Endothelial cell (in vitro differentiated cells): ENCODE measurements around the gene B9D1. TPM values are rescaled to one million over a fixed set of nuclear protein-coding genes. Genes with fewer than 3 reads are reported as not detected.

ENCODE experiments used
- DNase-seq: peaks from one replicate; pipeline ENCODE4 v3.0.0; 2021; ENCODE audit warnings: low spot score
- H3K27ac Mint-ChIP-seq: one replicate; pipeline ENCODE4 v1.8.0; 2021; ENCODE audit warnings: mixed read lengths, inconsistent platforms; ENCODE audit not compliant: unreplicated experiment
- H3K27me3 Mint-ChIP-seq: one replicate; pipeline ENCODE4 v1.8.0; 2021; ENCODE audit warnings: mild to moderate bottlenecking, moderate library complexity, mixed read lengths, inconsistent platforms; ENCODE audit not compliant: unreplicated experiment
- H3K36me3 Mint-ChIP-seq: one replicate; pipeline ENCODE4 v1.8.0; 2021; ENCODE audit warnings: mild to moderate bottlenecking, low read depth, mixed read lengths, inconsistent platforms; ENCODE audit not compliant: unreplicated experiment
- H3K4me1 Mint-ChIP-seq: one replicate; pipeline ENCODE4 v1.8.0; 2021; ENCODE audit warnings: mild to moderate bottlenecking, mixed read lengths, inconsistent platforms; ENCODE audit not compliant: unreplicated experiment
- H3K4me3 Mint-ChIP-seq: one replicate; pipeline ENCODE4 v1.8.0; 2021; ENCODE audit warnings: mild to moderate bottlenecking, mixed read lengths, inconsistent platforms; ENCODE audit not compliant: unreplicated experiment
- H3K9me3 Mint-ChIP-seq: one replicate; pipeline ENCODE4 v1.8.0; 2021; ENCODE audit warnings: mixed read lengths, inconsistent platforms; ENCODE audit not compliant: unreplicated experiment
- CTCF ChIP-seq: fragments of 200-600 bp; sonication (generic); IDR thresholded peaks from one replicate; pipeline ENCODE4 v1.5.0; 2021; ENCODE audit warnings: antibody characterized with exemption; ENCODE audit not compliant: unreplicated experiment
- total RNA-seq: library from RNA; stranded (reverse); fragmentation: NEBNext Ultra II Directional; extraction: Animal tissue kit (Norgen Biotek cat#: 25700); gene quantifications from one replicate; pipeline ENCODE4 v1.2.1, GENCODE V29; 2021; ENCODE audit not compliant: unreplicated experiment

Gene B9D1
- total RNA-seq, 1 donor from 2014 or later: 6.2 TPM

DNA sequence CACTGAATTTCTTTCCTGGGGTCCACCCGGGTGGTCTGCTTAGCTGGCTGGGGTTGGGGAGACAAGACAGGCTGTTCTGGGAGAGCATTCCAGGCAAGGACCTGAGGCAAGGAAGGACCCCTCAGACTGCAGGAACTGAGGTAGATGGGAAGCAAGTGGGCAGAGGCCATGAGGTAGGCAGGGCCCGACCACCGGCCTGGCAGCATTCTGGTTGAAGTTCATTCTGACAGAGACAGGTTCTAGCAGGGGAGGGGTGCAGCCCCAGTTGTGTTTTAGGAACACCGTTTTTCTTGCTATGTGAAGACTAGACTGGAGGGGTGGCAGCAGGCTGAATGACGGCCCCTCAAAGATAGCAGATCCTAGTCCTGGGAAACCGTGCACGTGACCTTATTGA is 17.5 kb downstream of the B9D1 start:
- no peak for DNase-seq
- H3K4me1 Mint-ChIP-seq: peaks cover 13% of the 10 kb centered on the region
- H3K9me3 Mint-ChIP-seq: no peaks in the 10 kb centered on the region
- H3K27me3 Mint-ChIP-seq: peaks cover 12% of the 10 kb centered on the region
- no peak overlapping the region for H3K27ac Mint-ChIP-seq
- no peak for TF ChIP-seq CTCF
- H3K4me3 Mint-ChIP-seq: no peak overlapping the region
- H3K36me3 Mint-ChIP-seq: peaks cover 13% of the 10 kb centered on the region

DNA sequence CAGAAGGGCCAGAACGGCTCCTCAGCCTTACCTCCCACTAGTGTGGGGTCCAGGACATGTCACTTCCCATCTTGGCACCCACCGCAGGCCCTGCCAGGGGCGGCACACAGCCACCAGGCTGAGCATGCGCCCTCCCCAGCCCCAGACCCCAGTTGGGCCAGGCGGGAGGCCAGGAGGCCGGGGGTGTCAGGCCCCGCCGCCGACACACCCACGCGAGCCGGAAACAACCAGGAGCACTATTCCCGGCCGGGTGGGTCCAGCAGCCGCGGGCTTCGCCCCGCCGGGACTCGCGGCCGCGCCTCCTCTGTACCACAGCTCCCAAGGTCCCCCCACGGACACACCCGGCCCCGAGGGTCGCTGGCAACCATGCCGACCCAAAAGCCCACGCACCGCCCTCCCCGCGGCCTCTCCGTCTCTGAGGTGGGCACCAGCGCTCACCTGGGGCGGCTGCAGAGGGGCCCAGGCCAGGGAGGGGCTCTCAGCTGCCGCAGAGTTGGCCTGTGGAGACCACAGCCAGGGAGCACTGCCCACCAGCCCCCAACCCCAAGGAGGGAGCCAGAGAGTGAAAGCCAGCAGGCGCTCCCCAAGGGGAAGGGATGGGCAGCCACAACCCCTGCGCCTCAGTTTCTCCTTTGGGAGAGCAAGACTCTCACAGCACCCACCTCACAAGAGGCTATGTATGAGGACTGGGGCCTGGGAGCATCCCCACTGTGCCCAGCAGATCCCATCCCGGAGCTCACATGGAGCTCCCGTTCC is 18.0 kb downstream of the B9D1 start:
- peaks cover 13% of the 10 kb centered on the region for H3K36me3 Mint-ChIP-seq
- no peak for TF ChIP-seq CTCF
- DNase-seq: no peak
- peaks cover 13% of the 10 kb centered on the region for H3K4me1 Mint-ChIP-seq
- no peaks in the 10 kb centered on the region for H3K9me3 Mint-ChIP-seq
- H3K27ac Mint-ChIP-seq: no peak overlapping the region
- no peak overlapping the region for H3K4me3 Mint-ChIP-seq
- peaks cover 10% of the 10 kb centered on the region for H3K27me3 Mint-ChIP-seq

GRCh38 chr17:19343671-19344151 is 18.8 kb downstream of the B9D1 start:
- no peak overlapping the region for H3K27ac Mint-ChIP-seq
- no peak overlapping the region for H3K4me3 Mint-ChIP-seq
- H3K36me3 Mint-ChIP-seq: peaks cover 13% of the 10 kb centered on the region
- no peak for DNase-seq
- peaks cover 10% of the 10 kb centered on the region for H3K27me3 Mint-ChIP-seq
- H3K9me3 Mint-ChIP-seq: no peaks in the 10 kb centered on the region
- peaks cover 13% of the 10 kb centered on the region for H3K4me1 Mint-ChIP-seq
- TF ChIP-seq CTCF: no peak

DNA sequence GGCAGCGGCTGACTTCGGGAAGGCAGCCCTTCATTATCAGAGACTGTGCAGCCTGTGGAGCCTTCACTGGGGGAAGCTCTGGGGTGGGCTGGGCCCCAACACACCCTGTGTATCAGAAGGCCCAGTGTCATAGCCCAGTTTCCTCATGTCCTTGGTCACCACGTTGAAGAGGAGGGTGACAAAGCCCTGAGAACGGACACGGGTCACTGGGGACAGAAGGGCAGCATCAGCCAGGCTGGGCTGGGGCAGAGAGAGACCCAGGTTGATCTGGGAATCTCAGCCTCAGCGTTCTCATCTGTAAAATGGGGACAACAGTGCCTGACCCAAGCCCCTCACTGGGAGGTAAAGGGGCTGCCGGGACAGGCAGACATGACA is 19.3 kb downstream of the B9D1 start:
- Mint-ChIP-seq H3K27ac (no peak overlapping the region), H3K9me3 (no peaks in the 10 kb centered on the region), H3K27me3 (peaks cover 10% of the 10 kb centered on the region), H3K4me3 (no peak overlapping the region), H3K36me3 (peaks cover 13% of the 10 kb centered on the region), H3K4me1 (peaks cover 13% of the 10 kb centered on the region)
- no peak for TF ChIP-seq CTCF
- no peak for DNase-seq

- Mint-ChIP-seq H3K4me1 (peaks cover 13% of the 10 kb centered on the region), H3K27ac (no peak overlapping the region), H3K4me3 (no peak overlapping the region), H3K36me3 (peaks cover 13% of the 10 kb centered on the region), H3K27me3 (peaks cover 10% of the 10 kb centered on the region), H3K9me3 (no peaks in the 10 kb centered on the region)
- TF ChIP-seq CTCF: no peak
- no peak for DNase-seq
These were observed 19.8 kb downstream of the B9D1 start for GRCh38 chr17:19342611-19343255.
